Spleen (tissue), 11 donors: Measurements from ENCODE around the gene PLB1. TPM values are rescaled to one million over a fixed set of nuclear protein-coding genes. Genes with fewer than 3 reads are reported as not detected.

Source experiments
- DNase-seq: peaks from one replicate; pipeline ENCODE4 v3.0.0-alpha.2; 2020
- H3K27ac ChIP-seq, 8 donors: fragments of 200-600 bp; sonication (generic) in 7 of 8; 1 replicate in 4 of 8; 2 replicates in 4 of 8; pipeline versions ENCODE4 v1.5.0 to v1.8.0; 2016 to 2021; ENCODE audit warnings: inconsistent platforms in 4 of 8, mild to moderate bottlenecking in 4 of 8, moderate library complexity in 1 of 8
- H3K27me3 ChIP-seq, 7 donors: fragments of 200-600 bp; sonication (generic) in 6 of 7; replicated peaks in 1 of 7; 1 replicate in 4 of 7; 2 replicates in 3 of 7; pipeline versions ENCODE4 v1.5.0 to v1.8.0; 2016 to 2021; ENCODE audit warnings: inconsistent platforms in 3 of 7, mild to moderate bottlenecking in 1 of 7
- H3K36me3 ChIP-seq, 6 donors: fragments of 200-600 bp; sonication (generic) in 5 of 6; 1 replicate in 4 of 6; 2 replicates in 2 of 6; pipeline versions ENCODE4 v1.5.0 to v1.8.0; 2016 to 2021; ENCODE audit warnings: inconsistent platforms in 2 of 6
- H3K4me1 ChIP-seq, 6 donors: fragments of 200-600 bp; sonication (generic) in 5 of 6; 1 replicate in 3 of 6; 2 replicates in 3 of 6; pipeline versions ENCODE4 v1.5.0 to v1.8.0; 2016 to 2021; ENCODE audit warnings: inconsistent platforms in 3 of 6
- H3K4me3 ChIP-seq, 8 donors: fragments of 200-600 bp; sonication (generic) in 7 of 8; 1 replicate in 4 of 8; 2 replicates in 4 of 8; pipeline versions ENCODE4 v1.5.0 to v1.8.0; 2016 to 2021; ENCODE audit warnings: inconsistent platforms in 4 of 8, mild to moderate bottlenecking in 4 of 8, moderate library complexity in 2 of 8
- H3K9me3 ChIP-seq, 8 donors: fragments of 200-600 bp; sonication (generic) in 7 of 8; 1 replicate in 4 of 8; 2 replicates in 4 of 8; pipeline versions ENCODE4 v1.5.0 to v1.8.0; 2016 to 2021; ENCODE audit warnings: inconsistent platforms in 4 of 8
- POLR2A ChIP-seq, 3 donors: fragments of 450-650 bp; IDR thresholded peaks; one replicate each; pipeline ENCODE4 v1.5.1; 2017; ENCODE audit warnings: antibody characterized with exemption in 3 of 3, mild to moderate bottlenecking in 1 of 3
- POLR2AphosphoS5 ChIP-seq, 3 donors: sonication (generic); formaldehyde crosslinking; IDR thresholded peaks; one replicate each; pipeline ENCODE4 v1.5.1; 2017; ENCODE audit warnings: antibody characterized with exemption in 3 of 3
- WGBS, 5 donors: extraction: QIAGEN DNeasy Blood & Tissue Kit in 3 of 5; methylation state at CpG; one replicate each; pipeline versions ENCODE4 v1.1.5 to v1.1.7; 2013 to 2018; 5-methylcytosine and 5-hydroxymethylcytosine counted together
- intact Hi-C: fragments of 100-400 bp; cut with DNase I; formaldehyde crosslinking; loops from one replicate; pipeline ENCODE4 v1.15.0; 2023; ENCODE audit warnings: low total_unique reads
- polyA plus RNA-seq, 3 donors: library from polyadenylated mRNA; stranded (reverse); fragments of 200-250 nt; gene quantifications; one replicate each; pipeline ENCODE4 v1.2.1, GENCODE V29; 2013
- total RNA-seq, 7 donors: library from RNA; depleted of rRNA in 3 of 7; stranded (reverse); fragments of >200 nt in 3 of 7; fragmentation: NEBNext Ultra II Directional in 4 of 7; extraction: Animal tissue kit (Norgen Biotek cat#: 25700) in 4 of 7; gene quantifications; one replicate each; pipeline versions ENCODE4 v1.1.0 to v1.2.1, GENCODE V29; 2016 to 2021
- TF ChIP-seq, protein P1 (sequence below), 11 experiments: fragments of 200-600 bp in 7 of 11; fragments of 450-650 bp in 4 of 11; sonication (generic) in 4 of 11; IDR thresholded peaks in 8 of 11; conservative IDR thresholded peaks in 3 of 11; 1 replicate in 7 of 11; 2 replicates in 4 of 11; pipeline versions ENCODE4 v1.4.0 to v1.8.0; 2016 to 2021; ENCODE audit warnings: antibody characterized with exemption in 11 of 11, inconsistent platforms in 4 of 11, mild to moderate bottlenecking in 1 of 11
- donor health status: healthy with polysubstance abuse.
- donor health status: DM: no; HTN: no; CAD: no; lungs with moderate emphysema.
- donor health status: DM: no; HTN: no; CAD: no.
- donor health status: Bipolar disorder and iron deficiency.
- donor health status: healthy.
- donor health status: DM: no; HTN: no; CAD: no.
- donor health status: DM: yes; HTN: yes; CAD: no.

The PLB1 gene
- total and polyA plus RNA-seq, 10 donors = 3.8 to 45.7 (median 13.9) TPM

DNA sequence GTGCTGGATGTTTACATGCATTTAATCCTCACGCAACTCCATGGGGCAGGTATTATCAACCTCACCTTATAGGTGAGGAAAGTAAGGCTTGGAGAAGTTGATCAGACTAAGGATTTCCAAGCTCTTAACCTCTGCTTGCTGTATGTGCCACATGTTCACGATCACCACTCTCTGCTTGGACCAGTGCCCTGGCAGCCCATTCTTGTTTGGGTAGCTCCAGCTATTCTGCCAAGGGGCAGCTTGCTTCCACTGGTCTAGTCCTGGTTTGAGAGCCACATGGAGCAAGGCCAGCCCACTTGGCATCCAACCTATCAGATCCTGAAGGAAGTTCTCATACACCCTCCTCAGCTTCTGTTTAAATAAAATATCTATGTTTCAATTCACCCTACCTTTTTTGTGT is 14.3 kb downstream of the PLB1 start:
- WGBS, 5 donors = 79 to 93% (median 88%) methylated on average over 2 of the region's 2 CpGs
- intact Hi-C loops = no loop called here
- Histone ChIP-seq H3K27ac (no peak overlapping the region), H3K4me3 (no peak overlapping the region), H3K27me3 (no peaks in the 10 kb centered on the region), H3K9me3 (peaks cover 0 to 16% (median 10%) of the 10 kb centered on the region in 8 donors), H3K36me3 (no peaks in the 10 kb centered on the region), H3K4me1 (no peaks in the 10 kb centered on the region)
- no peak for DNase-seq
- TF ChIP-seq, protein P1, sequence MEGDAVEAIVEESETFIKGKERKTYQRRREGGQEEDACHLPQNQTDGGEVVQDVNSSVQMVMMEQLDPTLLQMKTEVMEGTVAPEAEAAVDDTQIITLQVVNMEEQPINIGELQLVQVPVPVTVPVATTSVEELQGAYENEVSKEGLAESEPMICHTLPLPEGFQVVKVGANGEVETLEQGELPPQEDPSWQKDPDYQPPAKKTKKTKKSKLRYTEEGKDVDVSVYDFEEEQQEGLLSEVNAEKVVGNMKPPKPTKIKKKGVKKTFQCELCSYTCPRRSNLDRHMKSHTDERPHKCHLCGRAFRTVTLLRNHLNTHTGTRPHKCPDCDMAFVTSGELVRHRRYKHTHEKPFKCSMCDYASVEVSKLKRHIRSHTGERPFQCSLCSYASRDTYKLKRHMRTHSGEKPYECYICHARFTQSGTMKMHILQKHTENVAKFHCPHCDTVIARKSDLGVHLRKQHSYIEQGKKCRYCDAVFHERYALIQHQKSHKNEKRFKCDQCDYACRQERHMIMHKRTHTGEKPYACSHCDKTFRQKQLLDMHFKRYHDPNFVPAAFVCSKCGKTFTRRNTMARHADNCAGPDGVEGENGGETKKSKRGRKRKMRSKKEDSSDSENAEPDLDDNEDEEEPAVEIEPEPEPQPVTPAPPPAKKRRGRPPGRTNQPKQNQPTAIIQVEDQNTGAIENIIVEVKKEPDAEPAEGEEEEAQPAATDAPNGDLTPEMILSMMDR (IDR thresholded peaks at IDR 0.05 in 8 of 11, conservative IDR thresholded peaks at IDR 0.05 in 3 of 11) = no peak
- TF ChIP-seq POLR2AphosphoS5 (IDR thresholded peaks at IDR 0.05) (no peak), POLR2A (IDR thresholded peaks at IDR 0.05) (no peak)

DNA sequence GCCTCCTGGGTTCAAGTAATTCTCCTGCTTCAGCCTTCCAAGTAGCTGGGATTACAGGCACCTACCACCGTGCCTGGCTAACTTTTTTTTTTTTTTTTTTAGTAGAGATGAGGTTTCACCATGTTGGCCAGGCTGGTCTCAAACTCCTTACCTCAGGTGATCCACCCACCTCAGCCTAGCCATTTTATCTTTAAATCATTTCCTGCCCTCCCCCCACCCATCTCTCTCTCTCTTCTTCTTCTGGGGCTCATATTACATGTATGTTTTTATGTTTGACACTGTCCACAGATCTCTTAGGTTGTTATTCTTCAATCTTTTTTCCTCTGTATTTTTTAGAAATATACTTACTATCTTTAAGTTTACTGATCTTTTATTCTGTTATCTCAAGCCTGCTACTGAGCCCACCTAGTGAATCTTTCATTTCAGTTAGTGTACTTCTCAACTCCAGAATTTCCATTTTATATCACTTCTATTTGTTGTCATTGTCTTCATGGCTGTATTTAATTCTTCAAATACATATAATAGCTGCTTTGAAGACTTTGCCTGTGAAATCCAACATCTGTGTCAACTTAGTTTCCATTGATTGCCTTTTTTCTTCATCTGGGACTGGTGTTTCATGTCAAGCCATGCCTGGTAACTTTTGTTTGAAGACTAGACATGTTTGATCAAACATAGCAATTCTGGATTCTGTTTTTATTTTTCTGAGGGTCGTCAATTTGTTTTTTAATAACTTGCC is 16.2 kb downstream of the PLB1 start:
- intact Hi-C loops = no loop called here
- peaks cover 0 to 3% (median 0%) of the 10 kb centered on the region in 7 donors for H3K27me3 ChIP-seq
- H3K27ac ChIP-seq = no peak overlapping the region
- no peak overlapping the region for H3K4me3 ChIP-seq
- 76 to 93% (median 80%) methylated on average over 2 of the region's 2 CpGs for WGBS, 5 donors
- no peaks in the 10 kb centered on the region for H3K36me3 ChIP-seq
- H3K4me1 ChIP-seq = no peaks in the 10 kb centered on the region
- H3K9me3 ChIP-seq = peaks cover 0 to 16% (median 10%) of the 10 kb centered on the region in 8 donors
- TF ChIP-seq, protein P1 (IDR thresholded peaks at IDR 0.05 in 8 of 11, conservative IDR thresholded peaks at IDR 0.05 in 3 of 11) = no peak
- TF ChIP-seq POLR2AphosphoS5 (IDR thresholded peaks at IDR 0.05) (no peak), POLR2A (IDR thresholded peaks at IDR 0.05) (no peak)
- DNase-seq = no peak

DNA sequence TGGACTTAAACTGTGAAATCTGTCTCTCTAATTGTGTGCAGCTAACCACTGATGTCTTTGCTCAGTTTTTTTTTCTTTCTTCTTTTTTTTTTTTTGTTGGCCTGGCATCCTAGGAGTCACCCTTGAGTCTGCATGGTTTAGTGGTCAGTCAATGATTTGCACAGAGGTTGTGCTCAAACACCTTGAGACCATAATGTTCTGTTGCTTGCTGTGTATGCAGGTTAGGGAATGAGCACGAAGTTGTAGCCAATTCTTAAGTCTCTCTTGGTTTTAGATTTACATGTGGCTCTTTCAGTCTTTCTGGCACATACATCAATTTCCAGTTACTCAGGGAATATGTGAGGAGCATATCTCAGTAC is 16.7 kb downstream of the PLB1 start:
- peaks cover 0 to 8% (median 0%) of the 10 kb centered on the region in 7 donors for H3K27me3 ChIP-seq
- no peak for TF ChIP-seq POLR2A (IDR thresholded peaks at IDR 0.05)
- TF ChIP-seq, protein P1 (IDR thresholded peaks at IDR 0.05 in 8 of 11, conservative IDR thresholded peaks at IDR 0.05 in 3 of 11) = no peak
- TF ChIP-seq POLR2AphosphoS5 (IDR thresholded peaks at IDR 0.05) = no peak
- H3K36me3 ChIP-seq = no peaks in the 10 kb centered on the region
- no peak for DNase-seq
- no peaks in the 10 kb centered on the region for H3K4me1 ChIP-seq
- peaks cover 0 to 16% (median 10%) of the 10 kb centered on the region in 8 donors for H3K9me3 ChIP-seq
- no peak overlapping the region for H3K27ac ChIP-seq
- H3K4me3 ChIP-seq = no peak overlapping the region
- intact Hi-C loops = no loop called here
- 50 to 74% (median 63%) methylated on average over 1 of the region's 1 CpG for WGBS, 5 donors

DNA sequence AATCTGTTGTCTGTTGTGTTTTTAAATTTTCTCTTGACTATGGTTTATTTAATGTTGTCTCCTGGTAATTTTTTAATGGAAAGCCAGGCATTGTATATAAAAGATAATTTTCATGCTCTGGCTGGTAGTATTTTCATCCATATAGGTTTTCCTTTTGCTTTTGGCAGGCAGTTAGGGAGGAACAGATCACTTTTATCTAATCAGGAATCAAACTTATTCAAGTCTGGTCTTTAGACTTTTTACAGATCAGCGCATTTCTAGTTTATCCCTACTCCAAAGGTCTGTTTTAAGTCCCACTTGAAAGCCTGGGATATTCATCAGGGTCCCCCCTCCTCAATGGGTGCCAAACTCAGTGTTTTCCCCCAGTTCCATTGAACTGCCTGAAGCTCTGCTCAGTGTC is 17.2 kb downstream of the PLB1 start:
- DNase-seq = no peak
- Histone ChIP-seq H3K36me3 (no peaks in the 10 kb centered on the region), H3K27me3 (peaks cover 0 to 12% (median 0%) of the 10 kb centered on the region in 7 donors), H3K27ac (no peak overlapping the region), H3K4me1 (no peaks in the 10 kb centered on the region), H3K9me3 (peaks cover 0 to 16% (median 10%) of the 10 kb centered on the region in 8 donors), H3K4me3 (no peak overlapping the region)
- TF ChIP-seq POLR2A (IDR thresholded peaks at IDR 0.05) (no peak), POLR2AphosphoS5 (IDR thresholded peaks at IDR 0.05) (no peak)
- TF ChIP-seq, protein P1 (IDR thresholded peaks at IDR 0.05 in 8 of 11, conservative IDR thresholded peaks at IDR 0.05 in 3 of 11) = no peak
- 81 to 95% (median 88%) methylated on average over 1 of the region's 1 CpG for WGBS, 5 donors
- intact Hi-C loops = no loop called here
